EH (cell line): Measurements from ENCODE around the gene ARMH4.

Source experiments
- DNase-seq: peaks from one replicate; pipeline ENCODE4 v3.0.0-alpha.2; 2015; ENCODE audit warnings: low read depth

Gene ARMH4, protein sequence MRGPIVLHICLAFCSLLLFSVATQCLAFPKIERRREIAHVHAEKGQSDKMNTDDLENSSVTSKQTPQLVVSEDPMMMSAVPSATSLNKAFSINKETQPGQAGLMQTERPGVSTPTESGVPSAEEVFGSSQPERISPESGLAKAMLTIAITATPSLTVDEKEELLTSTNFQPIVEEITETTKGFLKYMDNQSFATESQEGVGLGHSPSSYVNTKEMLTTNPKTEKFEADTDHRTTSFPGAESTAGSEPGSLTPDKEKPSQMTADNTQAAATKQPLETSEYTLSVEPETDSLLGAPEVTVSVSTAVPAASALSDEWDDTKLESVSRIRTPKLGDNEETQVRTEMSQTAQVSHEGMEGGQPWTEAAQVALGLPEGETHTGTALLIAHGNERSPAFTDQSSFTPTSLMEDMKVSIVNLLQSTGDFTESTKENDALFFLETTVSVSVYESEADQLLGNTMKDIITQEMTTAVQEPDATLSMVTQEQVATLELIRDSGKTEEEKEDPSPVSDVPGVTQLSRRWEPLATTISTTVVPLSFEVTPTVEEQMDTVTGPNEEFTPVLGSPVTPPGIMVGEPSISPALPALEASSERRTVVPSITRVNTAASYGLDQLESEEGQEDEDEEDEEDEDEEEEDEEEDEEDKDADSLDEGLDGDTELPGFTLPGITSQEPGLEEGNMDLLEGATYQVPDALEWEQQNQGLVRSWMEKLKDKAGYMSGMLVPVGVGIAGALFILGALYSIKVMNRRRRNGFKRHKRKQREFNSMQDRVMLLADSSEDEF

DNA sequence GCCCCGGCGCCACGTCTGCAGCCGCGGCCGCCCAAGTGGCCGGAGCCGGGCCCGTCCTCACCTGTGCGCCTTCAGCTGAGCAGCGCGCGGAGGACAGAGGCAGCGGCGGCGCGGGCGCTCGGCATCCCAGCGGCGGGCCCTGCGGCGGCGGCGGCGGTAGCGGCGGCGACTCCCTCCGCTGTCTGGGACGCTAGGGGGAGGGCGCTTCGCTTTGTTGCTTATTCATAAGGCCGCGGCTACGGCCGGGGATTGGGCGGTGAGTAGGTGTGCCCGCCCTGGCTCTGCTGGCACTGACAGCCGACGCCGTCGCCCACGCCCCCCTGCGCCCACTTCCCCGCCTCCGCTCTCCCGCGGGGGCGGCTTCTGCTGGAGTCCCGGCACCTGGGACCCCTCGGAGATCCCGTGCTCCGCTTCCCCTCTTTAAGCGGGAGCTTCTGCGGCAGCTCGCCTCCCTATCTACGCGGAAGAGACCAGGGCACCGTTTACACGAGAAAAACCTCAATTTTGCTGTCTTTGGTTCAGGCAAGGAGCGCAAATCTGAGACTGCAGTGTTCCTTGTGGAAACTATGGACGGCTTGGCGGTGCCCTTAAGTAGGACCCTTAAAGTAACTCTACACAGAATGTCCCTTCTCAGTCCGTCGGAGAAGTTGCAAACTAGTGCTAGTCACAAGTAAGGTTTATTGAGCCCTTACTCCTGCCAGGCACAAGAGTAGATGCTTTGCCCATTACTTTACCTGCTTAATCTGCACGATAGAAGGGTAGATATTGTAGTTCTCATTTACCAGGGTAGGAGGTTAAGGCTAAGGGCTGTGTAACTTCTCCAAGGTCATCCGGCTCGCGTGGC lies at the start of gene ARMH4:
Gene ARMH4 (minus strand): TSS at position 200 of the 844 bp plus-strand sequence. CDS start 12,855 bp downstream, outside the sequence.
- peak; percentile 82 for DNase-seq

DNA sequence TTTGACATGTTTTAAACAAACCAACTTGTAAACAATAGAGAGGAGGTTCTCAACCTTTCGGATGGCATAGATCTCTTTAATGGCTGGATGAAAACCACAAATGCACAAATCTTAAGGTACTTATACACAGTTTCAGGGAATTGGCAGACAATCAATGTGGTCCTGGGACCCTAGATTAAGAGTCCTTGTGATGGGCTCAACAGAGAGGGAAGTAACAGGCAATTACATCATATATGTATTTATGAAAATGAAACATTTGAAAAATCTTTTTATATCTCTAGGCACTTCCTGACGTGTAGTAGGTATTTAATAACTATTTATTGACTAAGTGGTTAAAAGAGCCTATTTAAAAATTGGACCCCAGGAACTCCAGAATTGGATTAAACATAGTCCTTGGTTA lies 48.8 kb upstream of the ARMH4 start:
- DNase-seq, result peak; percentile 2

DNA sequence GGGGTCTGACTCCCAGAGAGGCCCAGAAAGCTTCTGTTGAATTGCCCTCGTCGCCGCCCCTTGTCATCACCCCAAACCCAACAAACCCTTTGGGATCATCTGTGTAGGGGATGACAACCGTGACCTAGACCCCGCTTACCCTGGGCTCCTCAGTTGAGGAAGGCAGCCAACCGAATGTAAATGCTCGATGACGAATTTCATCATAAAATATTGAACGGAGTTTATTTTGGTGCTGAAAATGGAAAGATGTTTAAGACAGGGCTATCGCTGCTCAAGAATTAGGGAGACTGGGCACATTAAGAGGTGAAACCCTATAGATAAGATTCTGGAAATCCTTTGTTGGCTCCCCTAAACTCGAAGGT lies 48.4 kb upstream of the ARMH4 start:
- DNase-seq, result no peak

DNA sequence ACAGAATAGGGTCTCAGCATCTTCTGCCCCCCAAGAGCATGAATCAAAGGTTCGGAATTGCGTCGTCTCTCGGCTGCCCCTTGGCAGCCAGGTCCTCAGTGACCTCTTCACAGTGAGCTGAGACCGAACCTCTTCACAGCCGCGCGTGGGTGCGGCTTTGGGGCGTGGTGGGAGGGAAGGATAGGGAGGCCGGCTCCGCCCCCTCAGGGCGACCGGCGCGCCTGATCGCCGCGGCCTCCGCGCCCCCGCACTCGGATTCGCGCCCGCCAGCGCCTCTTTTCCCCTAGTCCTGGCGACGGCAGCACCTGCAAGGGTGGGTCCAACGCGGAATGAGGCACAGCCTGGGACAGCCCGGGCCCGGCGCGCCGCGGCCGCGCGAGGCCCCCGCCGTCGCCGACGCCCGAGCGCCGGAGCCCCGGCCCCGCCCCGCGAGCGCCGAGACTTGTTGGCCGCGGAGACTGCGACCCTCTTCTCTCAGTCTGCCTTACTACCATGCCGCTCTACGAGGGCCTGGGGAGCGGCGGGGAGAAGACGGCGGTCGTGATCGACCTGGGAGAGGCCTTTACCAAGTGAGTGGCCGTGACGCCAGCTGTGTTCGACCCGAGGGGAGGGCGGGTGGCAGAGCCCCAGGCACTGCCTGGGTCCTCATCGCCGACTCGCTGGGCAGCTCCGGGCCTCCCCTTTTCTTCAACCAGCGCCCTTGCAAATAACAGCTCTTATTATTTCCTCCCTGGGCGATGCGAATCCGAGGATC lies 47.9 kb upstream of the ARMH4 start, which contains the start of gene ACTR10:
Gene ACTR10 (plus strand): TSS at position 424 of the 754 bp plus-strand sequence. CDS start 69 bp downstream, at position 493.
- DNase-seq, result peak; percentile 77

DNA sequence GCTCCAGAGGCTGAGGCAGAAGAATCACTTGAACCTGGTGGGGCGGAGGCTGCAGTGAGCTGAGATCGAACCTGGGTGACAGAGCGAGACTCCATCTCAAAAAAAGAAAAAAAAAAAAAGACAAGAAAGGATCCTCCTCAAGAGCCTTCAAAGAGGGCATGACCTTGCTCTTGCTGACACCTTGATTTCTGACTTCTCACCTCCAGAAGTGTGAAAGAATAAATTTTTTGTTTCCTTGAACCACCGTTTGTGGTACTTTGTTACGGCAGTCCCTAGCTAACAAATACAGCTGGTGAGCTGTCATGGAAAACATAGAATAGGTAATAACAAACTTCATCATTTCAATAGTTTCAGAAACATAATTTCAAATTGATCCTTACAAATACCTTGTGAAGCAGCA lies 46.1 kb upstream of the ARMH4 start:
- no peak for DNase-seq

DNA sequence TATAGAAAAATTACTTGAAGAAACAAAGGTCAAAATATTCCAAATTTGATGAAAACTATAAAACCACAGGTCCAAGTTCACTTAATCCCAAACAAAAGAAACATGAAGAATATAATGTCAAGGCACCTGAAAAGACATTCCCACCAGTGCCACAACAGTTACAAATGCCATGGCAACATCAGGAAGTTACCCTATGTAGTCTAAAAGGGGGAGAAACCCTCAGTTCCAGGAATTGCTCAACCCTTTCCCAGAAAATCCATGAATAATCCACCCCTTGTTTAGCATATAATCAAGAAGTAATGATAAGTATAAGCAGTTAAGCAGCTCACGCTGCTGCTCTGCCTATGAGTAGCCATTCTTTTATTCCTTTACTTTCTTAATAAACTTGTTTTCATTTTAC lies 44.2 kb upstream of the ARMH4 start:
- DNase-seq, result no peak

DNA sequence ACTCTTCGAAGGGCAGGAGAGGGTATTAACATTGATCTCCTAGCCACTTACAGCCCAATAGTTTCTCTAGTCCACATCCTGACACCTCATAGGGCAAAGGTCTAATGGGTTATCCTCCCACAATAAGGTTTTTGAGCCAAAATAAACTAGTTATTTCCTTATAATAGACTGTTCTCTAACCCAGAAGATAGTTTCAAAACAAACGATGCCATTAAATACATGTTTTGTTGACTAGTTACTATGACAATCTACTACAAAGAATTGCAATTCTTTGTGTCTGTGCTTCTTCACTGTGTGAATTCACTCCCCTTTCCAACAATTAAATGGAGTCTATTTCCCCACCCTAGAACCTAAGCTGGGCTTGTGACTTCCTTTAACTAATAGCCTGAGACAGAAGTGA lies 41.5 kb upstream of the ARMH4 start:
- peak; percentile 47 for DNase-seq

DNA sequence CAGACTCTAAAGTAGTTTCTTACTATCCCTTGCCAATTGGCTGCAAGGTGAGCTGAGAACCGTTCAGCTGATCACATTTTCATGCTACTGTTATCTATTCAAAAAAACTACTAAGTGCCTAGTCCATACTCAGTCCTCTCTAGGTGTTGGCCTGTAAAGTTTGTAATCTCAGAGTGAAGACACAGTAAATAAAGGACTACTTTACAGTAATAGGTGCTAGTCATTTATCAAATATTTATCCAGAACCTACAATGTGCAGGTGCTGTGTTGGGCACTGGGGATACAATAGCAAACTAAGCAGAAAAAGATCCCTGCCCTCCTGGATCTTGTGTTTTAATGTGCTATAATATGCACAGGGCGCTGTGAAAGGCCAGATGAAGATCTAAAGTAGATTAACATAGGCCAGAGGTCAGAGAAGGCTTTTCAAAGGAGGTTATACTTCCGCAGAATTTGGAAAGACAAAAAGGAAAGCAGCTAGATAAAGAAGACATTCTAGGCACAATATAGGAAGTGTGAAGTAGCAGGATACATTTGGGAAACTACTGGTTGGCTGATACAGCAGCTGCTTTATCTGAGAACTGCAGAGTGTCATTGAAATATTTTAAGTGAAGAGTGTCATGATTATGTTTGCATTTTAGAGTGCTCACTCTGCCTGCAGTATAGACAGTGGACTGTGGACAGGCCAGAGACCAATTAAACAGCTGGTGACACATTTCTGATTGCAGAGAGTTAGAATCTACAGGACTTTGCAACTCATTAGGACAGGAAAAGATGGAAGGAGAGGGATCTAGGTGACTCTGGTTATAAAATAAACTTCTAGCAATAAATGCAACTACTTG lies 40.0 kb upstream of the ARMH4 start:
- DNase-seq, result no peak

DNA sequence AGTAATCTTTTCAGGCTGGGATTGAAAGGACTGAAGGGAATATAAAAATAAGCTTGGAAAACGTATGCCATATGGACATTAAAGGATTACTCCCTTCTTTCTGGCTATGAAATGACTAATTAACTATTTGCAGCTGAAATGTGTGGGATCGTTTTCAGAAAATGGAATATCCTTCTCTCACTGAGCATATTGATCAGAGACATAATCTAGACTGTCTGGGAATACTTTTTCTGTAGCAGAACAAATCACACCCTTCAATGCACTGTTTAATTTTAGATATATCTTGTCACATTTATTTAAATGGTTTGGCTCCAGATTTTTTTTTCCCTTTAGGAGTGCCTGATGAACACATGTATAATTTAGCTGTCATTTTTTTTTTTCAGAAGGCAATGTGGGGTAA lies 37.2 kb upstream of the ARMH4 start:
- no peak for DNase-seq

DNA sequence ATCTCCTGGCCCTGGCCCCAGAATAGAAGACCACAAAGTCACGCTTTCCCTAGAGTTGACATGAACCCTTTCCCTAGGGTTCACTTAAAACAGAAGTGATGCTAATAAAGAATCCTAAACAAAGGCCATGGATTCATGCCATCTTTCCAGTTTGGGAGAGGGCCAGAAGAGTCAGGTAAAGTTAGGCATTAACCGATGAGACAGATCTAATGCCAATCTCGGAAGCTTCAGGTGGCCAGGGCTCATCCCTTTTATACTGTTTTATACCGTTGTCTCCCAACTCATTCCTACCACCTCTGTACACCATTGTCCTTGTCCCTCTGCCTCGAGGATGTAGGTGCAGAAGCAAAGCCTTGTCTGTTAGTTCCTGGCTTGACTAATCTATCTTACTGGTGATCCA lies 25.1 kb upstream of the ARMH4 start:
- DNase-seq, result no peak

DNA sequence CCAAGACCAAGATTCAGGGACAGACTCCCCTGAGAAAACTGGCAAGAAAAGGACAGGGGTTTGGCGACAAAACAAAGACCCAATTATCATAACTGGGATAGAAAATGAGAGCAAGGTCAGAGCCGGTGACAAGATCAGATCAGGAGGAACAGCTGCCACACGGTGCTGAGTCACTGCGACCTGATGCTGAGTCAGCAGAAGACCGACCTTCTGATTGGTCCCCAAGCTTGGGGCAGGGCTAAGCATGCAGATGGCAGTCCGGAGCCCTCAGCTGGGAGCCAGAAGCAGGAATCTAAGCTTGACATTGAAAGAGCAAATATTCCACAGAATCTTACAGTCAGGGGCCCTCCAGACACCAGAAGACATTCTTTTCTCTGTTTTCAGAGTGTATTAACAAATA lies 19.1 kb upstream of the ARMH4 start:
- DNase-seq, result peak; percentile 88

DNA sequence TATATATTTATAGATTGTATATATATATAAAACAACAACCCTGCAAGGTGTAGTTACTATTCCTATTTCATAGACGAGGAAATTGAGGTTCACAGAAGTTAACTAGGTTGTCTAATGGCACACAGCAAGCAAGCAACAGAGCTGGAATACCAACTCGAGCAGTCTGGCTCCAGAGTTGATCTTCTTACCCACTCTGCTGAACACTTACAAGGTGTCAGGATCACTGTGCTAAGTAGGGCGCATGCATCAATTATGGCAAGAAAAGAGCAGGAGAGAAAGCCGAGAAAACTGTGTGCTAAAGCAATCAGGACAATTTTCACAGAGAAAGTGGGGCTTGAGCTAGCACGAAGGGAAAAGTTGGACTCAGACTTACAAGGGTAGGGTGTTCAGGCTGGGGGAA lies 15.9 kb upstream of the ARMH4 start:
- DNase-seq, result no peak

DNA sequence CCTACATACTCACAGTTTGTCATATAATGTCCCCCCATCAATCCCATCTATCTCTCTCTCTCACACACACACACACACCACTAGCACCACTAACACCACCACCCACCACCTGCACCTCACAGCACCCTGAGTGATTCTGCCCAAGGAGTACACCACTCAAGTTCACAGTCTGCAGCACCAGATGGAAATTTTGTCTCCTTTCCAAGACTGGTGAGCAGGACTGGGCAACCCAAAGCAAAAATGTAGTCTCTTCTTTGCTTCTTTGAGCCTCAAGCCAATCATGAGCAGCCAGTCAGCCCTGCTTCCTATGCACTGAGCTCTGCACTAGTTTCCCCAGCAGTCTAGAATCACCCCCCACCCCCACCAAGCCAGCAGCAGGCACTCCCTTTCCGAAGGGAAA lies 15.0 kb upstream of the ARMH4 start:
- DNase-seq, result no peak

DNA sequence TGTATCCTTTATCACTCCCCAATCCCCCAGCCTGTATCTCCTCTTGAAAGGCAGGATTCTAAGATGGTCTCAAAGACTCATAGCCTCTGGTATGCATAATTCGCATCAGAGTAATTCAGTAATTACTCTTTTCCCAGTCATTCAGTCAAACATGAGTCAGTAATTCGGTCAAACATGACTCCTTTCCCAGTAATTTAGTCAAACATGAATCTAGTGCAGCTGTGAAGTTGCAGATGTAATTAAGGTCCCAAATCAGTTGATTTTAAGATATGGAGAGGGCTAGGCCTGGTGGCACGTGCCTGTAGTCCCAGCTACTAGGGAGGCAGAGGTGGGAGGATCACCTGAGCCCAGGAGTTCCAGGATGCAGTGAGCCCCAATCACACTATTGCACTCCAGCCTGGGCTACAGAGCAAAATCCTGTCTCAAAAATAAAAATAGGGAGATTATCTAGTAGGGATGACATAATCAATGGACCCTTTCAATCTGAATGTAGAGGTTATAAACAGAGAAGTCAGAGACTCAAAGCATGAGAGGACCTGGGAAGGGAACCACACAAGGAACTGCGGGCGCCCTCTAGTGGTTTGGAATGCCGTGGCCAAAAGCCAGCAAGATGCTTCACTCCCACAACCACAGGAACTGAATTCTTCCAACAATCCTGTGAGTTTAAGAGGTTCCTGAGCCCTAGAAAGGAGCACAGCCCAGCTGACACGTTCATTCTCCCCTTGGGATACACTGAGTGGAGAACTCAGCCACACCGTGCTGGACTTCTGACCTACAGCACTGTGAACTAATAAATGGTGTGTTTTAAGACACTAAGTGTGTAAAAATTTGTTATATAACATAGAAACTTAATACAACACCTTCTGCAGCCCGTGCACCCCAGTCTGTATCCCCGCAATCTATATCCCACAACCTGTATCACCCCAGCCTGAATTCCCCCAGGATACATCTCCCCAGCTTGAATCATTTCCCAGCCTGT lies 14.3 kb upstream of the ARMH4 start:
- DNase-seq, result peak; percentile 85

DNA sequence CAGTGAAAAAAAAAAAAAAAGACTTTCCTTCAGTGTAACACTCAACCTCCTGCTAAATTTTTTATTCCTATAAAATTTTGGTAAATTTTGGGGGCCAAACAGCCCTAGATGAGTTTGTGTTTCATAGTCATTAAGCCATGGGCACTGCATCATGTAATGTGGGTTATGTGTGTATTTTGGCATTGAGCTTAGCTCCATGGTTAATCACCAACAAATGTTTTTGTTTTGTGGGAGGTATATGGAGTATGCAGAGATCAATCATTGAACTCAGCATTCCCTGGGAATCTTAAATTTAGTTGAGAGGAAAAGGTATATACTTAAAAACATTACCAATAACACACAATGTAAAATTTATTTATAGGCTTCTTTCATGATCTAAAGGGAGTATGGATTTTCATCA lies 8.5 kb upstream of the ARMH4 start:
- DNase-seq, result no peak

DNA sequence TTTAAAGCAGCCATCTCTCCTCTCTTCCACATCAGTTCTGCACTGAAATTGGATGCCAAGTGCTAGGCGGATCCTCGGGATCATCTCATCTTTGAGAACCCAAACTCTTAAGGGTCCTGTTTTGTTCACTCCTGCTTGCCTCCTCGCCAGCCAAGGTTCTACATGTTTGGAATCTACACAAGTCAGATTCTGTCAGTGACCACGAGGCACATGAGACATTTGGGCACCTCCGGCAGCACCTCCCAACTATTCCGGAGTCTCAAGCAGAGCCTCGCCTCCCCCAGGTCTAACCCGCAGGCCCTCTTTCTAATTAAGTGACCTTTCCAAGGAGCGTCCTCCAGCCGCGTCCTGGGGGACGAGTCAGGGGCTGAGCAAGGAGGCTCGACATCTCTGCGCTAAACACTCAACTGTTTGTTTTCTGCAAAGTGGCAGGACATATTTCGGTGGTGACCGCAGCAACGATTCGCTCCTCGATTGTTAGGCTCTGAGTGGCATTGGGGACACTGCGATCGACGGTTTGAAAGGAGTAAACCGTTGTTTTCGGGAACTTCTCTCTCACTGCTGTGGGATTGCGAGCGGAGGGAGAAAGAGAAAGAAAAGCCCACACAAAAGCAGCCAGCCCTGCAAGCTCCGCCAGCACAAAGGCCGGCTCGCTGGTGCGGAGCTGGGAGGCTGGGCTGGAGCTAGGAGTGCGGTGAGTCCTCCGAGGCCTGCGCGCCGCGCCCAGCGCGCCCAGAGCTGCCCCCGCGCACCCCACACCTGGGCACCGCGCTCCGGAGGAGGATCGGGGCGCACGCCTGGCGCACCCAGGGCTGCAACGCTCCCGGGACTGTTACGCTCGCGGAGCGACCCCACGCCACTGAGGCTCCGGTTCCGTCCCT lies 640 bp downstream of the ARMH4 start:
- peak; percentile 39 for DNase-seq

DNA sequence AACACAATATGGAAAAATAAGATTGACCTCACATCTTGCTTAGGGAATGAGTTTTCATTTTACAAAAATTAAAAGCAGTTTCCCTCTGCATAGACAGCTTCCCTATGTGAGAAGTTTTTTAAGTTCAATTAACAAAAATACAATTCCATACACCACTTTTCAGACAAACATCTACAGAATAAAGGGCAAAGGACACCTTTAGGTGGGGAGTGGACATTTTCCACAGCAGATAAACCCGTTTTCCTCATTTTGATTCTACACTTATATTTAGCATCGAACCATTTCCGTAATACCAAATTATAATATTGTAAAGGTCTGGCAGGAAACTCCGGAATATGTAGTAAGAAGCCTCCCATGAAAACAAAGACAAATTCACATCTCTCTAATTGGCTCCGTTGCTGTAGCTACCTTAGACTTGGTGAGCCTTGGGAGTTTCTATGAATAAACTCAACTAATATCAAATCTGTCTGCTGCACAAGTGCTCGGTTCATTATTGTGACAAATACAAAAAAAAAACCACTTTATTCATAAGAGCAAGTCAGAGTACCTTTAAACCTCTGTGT lies 1.7 kb downstream of the ARMH4 start:
- DNase-seq, result no peak

DNA sequence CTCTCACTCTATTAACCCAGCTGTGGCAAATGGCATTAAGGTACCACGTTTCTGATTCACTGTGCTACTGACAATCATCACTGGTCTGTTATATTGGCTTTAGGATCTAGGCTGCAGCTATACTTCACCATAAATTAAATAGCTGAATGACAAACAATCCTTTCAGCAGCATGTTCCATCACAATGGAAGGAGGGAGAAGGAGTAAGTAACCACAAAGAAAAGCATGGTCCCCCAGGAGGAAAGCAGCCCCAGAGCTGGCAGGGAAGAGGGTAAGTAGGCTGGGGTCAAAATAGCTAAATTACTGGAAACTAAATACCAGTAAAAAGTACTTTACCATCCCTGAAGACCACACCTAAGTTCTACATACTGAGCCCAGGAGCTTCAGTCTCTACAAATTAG lies 2.8 kb downstream of the ARMH4 start:
- no peak for DNase-seq
